HS-5 (cell line): ENCODE measurements around the gene CDRT4.

Experiments used
- DNase-seq: peaks from one replicate; pipeline ENCODE4 v3.0.0-alpha.2; 2012; ENCODE audit warnings: low read depth

The CDRT4 gene

GRCh38 chr17:15393414-15393813 lies 74.0 kb downstream of the CDRT4 start:
- DNase-seq = no peak

- DNase-seq = peak; percentile 87
Observed at GRCh38 chr17:15392326-15392741, 75.1 kb downstream of the CDRT4 start.

- DNase-seq = no peak
Observed at GRCh38 chr17:15388356-15389041, 78.9 kb downstream of the CDRT4 start.

- no peak for DNase-seq
Observed at GRCh38 chr17:15386083-15386482, 81.3 kb downstream of the CDRT4 start.
